Mononuclear cell (primary cell): ENCODE measurements around the gene SASH3. TPM values are rescaled to one million over a fixed set of nuclear protein-coding genes. Genes with fewer than 3 reads are reported as not detected.

Source experiments
- H3K27me3 ChIP-seq: 2 replicates; pipeline ENCODE4 v1.6.0; 2011; ENCODE audit warnings: low read length, control low read depth; ENCODE audit not compliant: insufficient read depth
- H3K4me1 ChIP-seq: 2 replicates; pipeline ENCODE4 v1.5.1; 2011; ENCODE audit warnings: mild to moderate bottlenecking, low read length, control low read depth; ENCODE audit not compliant: insufficient read depth
- H3K4me3 ChIP-seq: 2 replicates; pipeline ENCODE4 v1.5.1; 2011; ENCODE audit warnings: mild to moderate bottlenecking, low read length, moderate library complexity
- H3K9me3 ChIP-seq: 2 replicates; pipeline ENCODE4 v1.5.1; 2011; ENCODE audit warnings: low read depth, mild to moderate bottlenecking, control low read depth, low read length
- total RNA-seq: library from RNA; depleted of rRNA; stranded (reverse); fragments of >200 nt; gene quantifications from one replicate; pipeline ENCODE4 v1.2.3, GENCODE V29; 2012

The SASH3 gene
- total RNA-seq, 1 donor: 132 TPM

DNA sequence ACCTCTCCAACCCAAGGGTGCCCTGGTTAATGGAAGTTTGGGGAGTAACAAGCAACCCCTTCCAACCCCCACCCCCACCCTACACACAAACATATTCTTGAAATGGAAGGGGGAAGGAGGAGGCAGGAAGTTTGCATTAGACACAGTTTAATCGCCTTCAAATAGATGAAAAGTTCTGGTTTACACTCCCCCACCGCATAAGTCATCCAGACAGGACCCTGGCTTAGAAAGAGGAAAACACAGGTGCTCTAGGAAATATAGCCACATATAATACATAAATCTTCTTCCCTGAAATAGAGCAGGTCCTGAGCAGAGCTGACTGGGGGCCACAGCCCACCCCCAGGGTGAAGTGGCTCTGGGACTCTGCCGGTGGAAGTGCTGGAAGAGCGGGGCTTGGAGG lies 25.1 kb downstream of the SASH3 start:
- H3K9me3 ChIP-seq: no peaks in the 10 kb centered on the region
- H3K27me3 ChIP-seq: no peaks in the 10 kb centered on the region
- peaks cover 12% of the 10 kb centered on the region for H3K4me1 ChIP-seq
- H3K4me3 ChIP-seq: no peak overlapping the region

DNA sequence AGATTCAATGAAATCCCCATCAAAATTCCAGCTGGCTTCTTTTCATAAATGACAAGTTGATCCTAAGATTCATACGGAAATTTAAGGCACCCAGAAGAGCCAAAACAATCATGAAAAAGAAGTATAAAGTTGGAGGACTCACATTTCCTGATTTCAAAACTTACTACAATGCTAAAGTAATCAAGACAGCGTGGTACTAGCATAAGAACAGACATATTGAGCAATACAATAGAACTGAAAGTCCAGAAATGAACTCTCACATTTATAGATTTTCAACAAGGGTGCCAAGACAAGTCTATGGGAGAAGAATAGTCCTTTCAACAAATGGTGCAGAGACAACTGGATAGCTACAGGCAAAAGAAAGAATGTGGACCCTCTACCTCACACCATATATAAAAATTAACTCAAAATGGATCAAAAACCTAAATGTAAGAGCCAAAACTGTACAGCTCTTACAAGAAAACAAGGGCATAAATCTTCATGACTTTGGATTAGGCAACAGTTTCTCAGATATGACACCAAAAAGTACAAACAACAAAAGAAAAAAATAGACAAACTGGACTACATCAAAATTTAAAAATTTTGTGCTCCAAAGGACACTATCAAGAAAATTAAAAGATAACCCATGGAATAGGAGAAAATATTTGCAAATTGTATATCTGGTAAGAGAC lies 28.5 kb downstream of the SASH3 start:
- Histone ChIP-seq H3K27me3 (no peaks in the 10 kb centered on the region), H3K4me3 (no peak overlapping the region), H3K4me1 (peaks cover 23% of the 10 kb centered on the region), H3K9me3 (no peaks in the 10 kb centered on the region)

DNA sequence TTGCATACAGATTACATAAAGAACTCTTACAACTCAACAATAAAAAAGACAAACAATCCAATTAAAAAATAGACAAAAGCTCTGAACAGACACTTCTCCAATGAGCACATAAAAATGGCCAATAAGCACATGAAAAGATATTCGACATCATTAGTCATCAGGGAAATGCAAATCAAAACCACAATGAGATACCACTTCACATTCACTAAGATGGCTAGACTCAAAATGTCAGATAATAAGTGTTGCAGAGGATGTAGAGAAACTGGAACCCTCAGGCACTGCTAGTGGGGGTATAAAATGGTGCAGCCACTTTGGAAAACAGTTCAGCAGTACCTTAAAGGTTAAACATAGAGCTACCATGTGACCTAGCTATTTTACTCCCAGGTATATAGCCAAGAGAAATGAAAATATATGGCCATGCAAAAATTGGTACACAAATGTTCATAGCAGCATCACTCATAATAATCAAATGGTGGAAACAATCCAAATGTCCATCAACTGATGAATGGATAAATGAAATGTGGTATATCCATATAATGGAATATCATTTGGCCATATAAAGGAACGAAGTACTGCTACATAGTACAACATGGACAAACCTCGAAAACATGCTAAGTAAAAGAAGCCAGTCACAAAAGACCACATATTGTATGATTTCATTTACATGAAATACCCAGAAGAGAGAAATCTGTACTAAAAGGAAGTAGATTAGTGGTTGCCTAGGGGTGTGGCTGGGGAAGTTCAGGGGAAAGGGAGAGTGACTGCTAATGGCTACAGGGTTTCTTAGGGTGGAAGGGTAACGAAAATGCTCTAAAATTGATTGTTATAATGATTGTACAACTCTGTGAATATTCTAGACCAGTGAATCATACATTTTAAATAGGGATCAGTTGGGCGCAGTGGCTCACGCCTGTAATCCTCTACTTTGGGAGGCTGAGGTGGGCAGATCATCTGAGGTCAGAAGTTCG lies 29.4 kb downstream of the SASH3 start:
- H3K4me3 ChIP-seq: no peak overlapping the region
- H3K4me1 ChIP-seq: peaks cover 23% of the 10 kb centered on the region
- H3K27me3 ChIP-seq: no peaks in the 10 kb centered on the region
- H3K9me3 ChIP-seq: no peaks in the 10 kb centered on the region

DNA sequence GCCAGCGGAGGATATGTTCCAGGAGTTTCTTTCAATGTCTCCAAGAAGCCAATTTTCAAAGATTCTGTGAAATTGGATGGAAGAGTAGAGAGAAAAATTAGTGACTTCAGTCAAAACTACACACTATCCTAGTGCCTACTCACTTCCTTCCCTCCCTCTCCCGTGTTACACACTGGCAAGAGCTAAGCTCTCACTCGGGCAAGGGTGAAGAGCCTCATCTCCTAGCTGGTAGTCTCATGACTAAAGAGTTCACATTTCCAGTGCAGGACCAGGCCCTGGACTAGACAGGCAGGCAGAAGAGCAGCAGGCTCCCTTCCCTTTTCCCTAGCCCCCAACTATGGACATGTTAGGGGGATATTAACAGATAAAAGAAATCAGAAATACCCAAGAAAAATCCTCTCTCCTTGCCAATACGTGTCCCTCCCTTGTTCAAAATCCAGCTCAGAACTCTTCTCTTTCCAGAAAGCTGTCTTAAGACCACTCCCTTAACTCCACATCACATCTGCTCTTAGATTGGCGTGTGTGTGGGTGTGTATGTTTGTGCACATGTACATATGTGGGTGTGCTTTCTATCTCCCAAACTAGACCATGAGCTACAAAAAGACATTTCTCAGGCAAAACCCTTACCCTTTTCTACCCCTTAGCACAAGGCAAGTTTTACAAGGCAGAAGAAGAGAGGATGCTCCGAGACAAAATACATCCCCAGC lies 34.1 kb downstream of the SASH3 start:
- no peaks in the 10 kb centered on the region for H3K9me3 ChIP-seq
- peaks cover 19% of the 10 kb centered on the region for H3K4me1 ChIP-seq
- H3K27me3 ChIP-seq: no peaks in the 10 kb centered on the region
- no peak overlapping the region for H3K4me3 ChIP-seq

DNA sequence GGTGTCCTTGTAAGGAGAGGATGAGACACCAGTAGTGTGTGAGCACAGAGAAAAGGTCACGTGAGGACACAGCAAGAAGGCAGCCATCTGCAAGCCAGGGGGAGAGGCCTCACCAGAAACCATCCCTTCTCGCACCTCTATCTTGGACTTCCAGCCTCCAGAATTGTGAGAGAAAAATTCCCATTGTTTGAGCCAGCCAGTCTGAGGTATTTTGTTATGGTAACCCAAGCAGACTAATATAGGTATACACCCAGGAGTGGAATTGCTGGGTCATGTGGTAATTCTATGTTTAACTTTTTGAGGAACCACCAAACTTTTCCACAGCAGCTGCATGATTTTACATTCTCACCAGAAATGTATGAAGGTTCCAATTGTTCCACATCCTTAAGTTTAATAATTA lies 38.4 kb downstream of the SASH3 start:
- no peak overlapping the region for H3K4me3 ChIP-seq
- no peaks in the 10 kb centered on the region for H3K27me3 ChIP-seq
- no peaks in the 10 kb centered on the region for H3K9me3 ChIP-seq
- H3K4me1 ChIP-seq: peaks cover 3% of the 10 kb centered on the region

DNA sequence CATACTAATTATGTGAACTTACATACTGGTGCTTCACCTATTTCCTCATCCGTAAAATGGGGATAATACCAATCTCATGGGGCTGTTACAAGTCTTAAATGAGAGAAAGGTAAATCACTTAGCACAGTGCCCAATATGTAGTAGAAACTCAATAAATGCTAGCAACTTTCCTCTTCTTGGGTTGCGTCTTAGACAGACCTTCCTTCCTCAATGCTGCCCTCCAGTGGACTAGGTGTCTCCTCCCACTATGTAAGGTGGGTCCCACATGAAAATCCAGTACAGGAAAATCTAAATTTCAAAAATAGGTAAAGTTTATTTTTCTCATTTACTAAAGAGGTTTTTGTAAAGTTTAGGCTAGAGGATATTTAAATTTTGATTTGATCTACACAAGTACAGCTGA lies 43.4 kb downstream of the SASH3 start:
- Histone ChIP-seq H3K9me3 (no peaks in the 10 kb centered on the region), H3K27me3 (no peaks in the 10 kb centered on the region), H3K4me3 (no peak overlapping the region), H3K4me1 (peaks cover 9% of the 10 kb centered on the region)

DNA sequence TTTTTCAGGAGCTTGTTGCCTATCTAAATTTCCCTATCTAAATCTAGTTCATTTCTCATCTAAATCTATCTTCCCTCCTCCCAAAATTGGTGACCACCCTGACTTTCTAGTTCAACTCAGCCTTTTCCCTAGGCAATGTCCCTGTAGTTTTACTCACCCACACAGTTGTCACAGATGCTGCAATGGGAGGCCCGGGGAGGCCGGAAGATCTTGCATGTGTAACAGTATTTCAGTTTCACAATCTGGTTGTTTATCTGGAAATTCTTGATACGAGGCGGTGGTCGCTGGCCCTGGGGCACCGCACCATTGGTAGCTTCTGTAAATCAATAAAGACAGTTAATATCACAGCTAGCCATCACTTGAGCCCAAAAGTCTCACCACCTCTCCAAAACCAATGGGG lies 43.8 kb downstream of the SASH3 start:
- Histone ChIP-seq H3K4me3 (no peak overlapping the region), H3K27me3 (no peaks in the 10 kb centered on the region)

DNA sequence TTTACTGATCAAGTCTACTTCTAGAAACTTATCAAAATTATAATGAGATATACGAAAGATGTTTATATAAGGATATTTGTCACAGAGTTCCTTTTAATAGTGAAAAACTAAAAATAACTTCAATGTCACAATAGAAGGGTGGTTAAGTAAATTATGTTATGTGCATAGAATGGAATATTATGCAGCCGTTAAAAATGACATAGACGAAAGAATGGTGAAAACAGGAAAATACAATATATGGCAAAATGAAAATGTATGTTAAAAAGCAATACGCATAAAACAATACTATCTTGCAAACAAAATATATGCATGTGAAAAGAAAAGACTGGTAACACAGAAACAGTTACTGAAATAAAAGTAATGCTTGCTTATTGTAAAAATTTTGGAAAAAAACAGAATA lies 44.9 kb downstream of the SASH3 start:
- H3K27me3 ChIP-seq: no peaks in the 10 kb centered on the region
- no peaks in the 10 kb centered on the region for H3K9me3 ChIP-seq
- H3K4me3 ChIP-seq: no peak overlapping the region
- H3K4me1 ChIP-seq: peaks cover 9% of the 10 kb centered on the region

More for the DNA sequence above, 43.8 kb downstream of the SASH3 start:
- Histone ChIP-seq H3K4me1 (peaks cover 9% of the 10 kb centered on the region), H3K9me3 (no peaks in the 10 kb centered on the region)

DNA sequence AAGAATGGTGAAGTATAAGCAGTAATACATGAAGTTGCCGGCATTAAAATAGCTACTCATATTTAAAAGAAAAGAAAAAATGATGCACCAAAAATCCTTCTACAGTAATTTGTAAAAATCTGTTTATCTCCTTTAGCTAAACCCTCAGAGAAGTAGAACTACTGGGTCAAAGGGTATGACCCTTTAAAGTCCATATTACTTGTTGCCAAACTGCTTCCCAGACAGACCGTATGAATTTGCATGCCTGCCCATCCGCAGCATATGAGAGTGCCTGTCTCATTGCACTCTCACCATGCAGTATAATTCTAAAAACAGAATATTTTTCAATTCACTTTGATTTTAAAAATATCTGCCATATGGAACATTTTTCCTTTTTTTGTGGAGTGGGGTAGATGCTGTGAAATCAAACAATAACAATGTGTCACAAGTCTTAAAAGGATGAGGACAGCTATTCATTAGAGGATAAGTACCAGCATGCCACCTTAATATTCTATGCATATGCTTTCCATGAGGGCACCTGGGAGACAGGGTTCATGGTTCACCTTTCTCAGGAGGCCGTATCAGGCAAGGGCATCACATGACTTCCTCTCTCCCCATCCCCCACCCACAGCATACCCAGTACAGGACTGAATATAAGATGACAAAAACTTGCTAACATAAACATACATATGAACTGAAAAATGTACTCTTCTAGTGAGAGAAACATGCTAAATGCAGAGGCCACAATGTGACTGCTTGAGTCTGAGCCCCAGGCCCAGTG lies 46.2 kb downstream of the SASH3 start:
- Histone ChIP-seq H3K9me3 (no peaks in the 10 kb centered on the region), H3K4me3 (no peak overlapping the region), H3K27me3 (no peaks in the 10 kb centered on the region), H3K4me1 (peaks cover 9% of the 10 kb centered on the region)

DNA sequence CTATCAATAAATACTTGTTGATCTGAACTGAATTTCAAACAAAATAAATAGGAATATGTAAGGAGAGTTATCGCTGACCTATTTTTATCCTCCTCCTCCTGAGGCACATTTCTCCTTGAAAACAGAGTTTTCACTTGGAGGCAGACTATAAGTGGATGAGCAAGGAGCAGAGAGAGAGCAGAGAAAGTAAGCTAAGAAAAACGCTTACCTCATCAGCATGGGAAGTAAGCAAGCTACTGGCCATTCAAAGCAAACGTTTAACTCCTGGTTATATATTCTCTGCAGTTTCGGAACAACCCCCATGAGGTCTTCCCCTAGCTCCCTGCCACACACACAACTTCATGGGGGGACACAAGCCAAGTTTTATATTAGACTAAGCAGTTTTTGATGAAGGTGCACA lies 50.7 kb downstream of the SASH3 start:
- no peaks in the 10 kb centered on the region for H3K27me3 ChIP-seq
- H3K9me3 ChIP-seq: no peaks in the 10 kb centered on the region
- no peaks in the 10 kb centered on the region for H3K4me1 ChIP-seq
- no peak overlapping the region for H3K4me3 ChIP-seq

DNA sequence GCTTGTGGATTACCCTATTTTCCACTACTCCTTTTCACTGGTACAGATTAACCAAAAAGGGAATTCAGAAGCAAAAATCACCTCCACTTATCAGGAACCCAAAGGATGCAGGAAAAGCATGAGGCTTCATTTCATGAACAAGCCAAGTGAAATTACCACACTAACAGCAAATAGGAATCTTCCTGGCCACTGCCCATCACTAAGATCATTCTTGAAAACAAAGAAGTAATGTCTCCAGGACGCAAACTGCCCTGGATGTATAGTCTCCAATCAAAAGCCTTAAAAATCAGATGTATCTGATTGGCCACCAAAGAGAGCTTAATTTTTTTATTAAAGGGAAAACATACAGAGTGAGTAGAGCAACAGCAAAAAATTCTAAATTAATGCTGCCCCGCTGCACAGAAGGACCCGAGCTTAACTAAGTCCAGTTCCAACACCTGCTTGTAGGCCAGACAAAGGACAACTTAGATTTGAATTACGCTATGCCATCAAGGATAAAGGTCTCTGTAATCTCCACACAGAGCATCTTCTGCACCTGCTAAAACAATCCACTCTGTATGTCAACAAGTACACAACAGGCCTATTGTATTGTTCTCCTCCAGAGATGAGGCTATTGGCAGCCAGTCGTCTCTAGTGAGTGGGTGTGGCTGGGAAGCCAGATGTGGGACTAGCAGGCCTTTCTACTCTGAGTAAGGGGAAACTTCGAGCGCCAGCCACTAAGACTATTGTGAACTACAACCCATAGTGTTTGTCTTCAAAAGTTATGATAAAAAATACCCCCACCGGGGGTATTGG lies 51.5 kb downstream of the SASH3 start:
- Histone ChIP-seq H3K27me3 (no peaks in the 10 kb centered on the region), H3K4me1 (no peaks in the 10 kb centered on the region), H3K4me3 (no peak overlapping the region), H3K9me3 (no peaks in the 10 kb centered on the region)

DNA sequence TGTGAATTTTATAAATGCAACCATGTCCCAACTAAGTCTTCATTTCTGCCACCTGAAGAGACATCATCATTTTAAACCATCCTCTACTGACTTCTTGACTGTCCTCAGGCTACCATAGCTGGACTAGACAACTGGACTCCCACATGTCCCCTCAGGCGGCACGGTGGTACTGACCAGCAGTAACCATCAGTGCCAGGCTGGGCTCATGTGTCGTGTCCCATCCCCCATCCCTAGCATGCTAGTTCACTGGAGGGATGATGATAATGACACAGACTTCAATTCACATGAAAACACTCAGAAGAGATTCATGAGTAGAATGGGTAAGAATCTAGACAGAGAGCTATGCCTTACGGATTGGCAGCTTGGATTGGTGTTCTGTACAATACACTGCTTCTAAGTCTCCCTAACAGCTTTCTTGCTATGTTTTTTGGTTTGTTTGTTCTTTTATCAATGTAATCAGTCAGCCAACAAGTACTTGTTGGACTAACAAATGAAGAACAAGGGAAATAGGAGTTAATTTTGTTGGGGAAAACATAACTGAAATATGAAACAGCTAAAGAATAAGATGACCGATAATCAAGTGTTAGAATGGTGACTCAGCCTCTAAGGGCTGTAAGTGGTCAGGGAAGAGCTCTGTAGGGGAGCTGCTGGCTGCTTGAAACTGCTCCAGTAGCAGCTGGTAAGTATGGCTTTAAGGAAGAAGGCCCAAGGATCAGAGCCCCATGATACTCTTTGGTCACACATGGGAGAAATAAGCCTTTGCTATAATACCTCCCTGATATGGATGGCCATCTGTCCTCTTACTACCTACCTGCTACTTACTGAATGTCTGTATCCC lies 53.6 kb downstream of the SASH3 start:
- no peak overlapping the region for H3K4me3 ChIP-seq
- H3K27me3 ChIP-seq: no peaks in the 10 kb centered on the region
- H3K4me1 ChIP-seq: no peaks in the 10 kb centered on the region
- no peaks in the 10 kb centered on the region for H3K9me3 ChIP-seq

DNA sequence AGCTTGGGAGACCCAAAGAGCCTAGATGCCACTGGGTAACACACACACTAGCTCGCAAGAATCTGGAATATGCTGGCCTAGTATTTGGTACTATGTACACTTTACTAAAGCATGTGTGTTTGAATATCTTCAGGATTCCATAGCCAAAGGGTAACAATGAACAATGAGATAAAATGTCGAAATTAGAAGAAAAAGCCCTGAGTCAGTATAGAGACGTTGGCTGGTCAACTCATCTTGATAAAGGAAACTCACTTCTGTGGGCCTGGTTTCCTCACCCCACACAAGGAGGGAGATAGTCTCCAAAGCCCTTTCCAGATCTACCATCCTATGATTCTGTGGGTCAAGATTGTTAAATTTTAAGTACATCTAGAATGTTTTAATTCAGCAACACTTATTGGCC lies 57.1 kb downstream of the SASH3 start:
- H3K4me3 ChIP-seq: no peak overlapping the region

More for the DNA sequence above, 57.1 kb downstream of the SASH3 start:
- Histone ChIP-seq H3K9me3 (no peaks in the 10 kb centered on the region), H3K27me3 (no peaks in the 10 kb centered on the region), H3K4me1 (no peaks in the 10 kb centered on the region)
